Stimulated activated memory B cell treated with anti-CD40 and anti-IgM and Interleukin-4, amounts not matched to agents 10 μg/mL and 1 μg/mL and 100 μg/mL, for 72 hours (primary cell): Measurements from ENCODE around the gene ROBO1.

Experiments used
- ATAC-seq: fragments of 150-1000 bp; cut with Tn5 transposase; 2 replicates; pipeline ENCODE4 v1.10.0; 2021
- H3K27ac Mint-ChIP-seq: one replicate; pipeline ENCODE4 v1.8.0; 2022; ENCODE audit warnings: mild to moderate bottlenecking, mixed read lengths
- H3K27me3 Mint-ChIP-seq: one replicate; pipeline ENCODE4 v1.8.0; 2022; ENCODE audit warnings: mixed read lengths
- H3K36me3 Mint-ChIP-seq: one replicate; pipeline ENCODE4 v1.8.0; 2022; ENCODE audit warnings: mixed read lengths
- H3K4me1 Mint-ChIP-seq: one replicate; pipeline ENCODE4 v1.8.0; 2022; ENCODE audit warnings: mixed read lengths
- H3K4me3 Mint-ChIP-seq: one replicate; pipeline ENCODE4 v1.8.0; 2022; ENCODE audit warnings: mild to moderate bottlenecking, moderate library complexity, mixed read lengths
- H3K9me3 Mint-ChIP-seq: one replicate; pipeline ENCODE4 v1.8.0; 2022; ENCODE audit warnings: mixed read lengths

ROBO1 gene

DNA sequence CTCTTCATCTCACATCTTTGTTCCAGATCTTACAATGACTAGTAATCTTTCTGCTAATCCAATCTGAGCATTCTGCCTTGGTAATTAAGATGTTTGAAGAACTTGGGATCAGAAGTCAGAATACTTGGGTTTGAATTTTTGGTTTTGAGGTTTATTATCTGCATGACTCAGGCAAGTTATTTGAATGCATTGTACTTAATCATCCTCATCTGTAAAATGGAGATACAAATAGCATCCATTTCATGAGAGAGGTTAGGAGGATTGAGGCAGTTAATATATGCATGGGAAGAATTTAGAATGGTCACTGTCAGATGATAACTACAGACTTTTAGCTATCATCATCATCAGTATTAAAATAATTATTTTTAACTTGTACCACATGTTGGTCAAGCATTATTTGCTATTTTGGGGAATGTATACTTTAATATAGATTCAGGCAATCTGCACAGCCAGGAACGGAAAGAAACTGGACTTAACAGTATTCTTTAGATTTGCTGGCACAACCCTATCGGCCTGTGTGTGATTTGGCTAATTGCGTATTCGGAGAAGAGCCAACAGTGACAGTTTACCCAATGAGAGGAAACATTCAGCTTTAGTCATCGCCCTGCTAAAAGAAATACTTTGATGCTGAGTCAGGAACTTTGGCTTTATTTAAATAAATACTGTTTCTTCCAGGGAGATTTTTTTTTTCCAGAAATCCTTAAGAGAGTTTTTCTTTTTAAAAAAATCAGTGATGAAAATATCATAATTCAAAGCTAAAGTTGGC is 600.0 kb downstream of the ROBO1 start:
- Mint-ChIP-seq H3K27ac (no peak overlapping the region), H3K36me3 (no peaks in the 10 kb centered on the region), H3K27me3 (no peaks in the 10 kb centered on the region), H3K4me1 (no peaks in the 10 kb centered on the region), H3K4me3 (no peak overlapping the region), H3K9me3 (peaks cover 6% of the 10 kb centered on the region)
- ATAC-seq = no peak

DNA sequence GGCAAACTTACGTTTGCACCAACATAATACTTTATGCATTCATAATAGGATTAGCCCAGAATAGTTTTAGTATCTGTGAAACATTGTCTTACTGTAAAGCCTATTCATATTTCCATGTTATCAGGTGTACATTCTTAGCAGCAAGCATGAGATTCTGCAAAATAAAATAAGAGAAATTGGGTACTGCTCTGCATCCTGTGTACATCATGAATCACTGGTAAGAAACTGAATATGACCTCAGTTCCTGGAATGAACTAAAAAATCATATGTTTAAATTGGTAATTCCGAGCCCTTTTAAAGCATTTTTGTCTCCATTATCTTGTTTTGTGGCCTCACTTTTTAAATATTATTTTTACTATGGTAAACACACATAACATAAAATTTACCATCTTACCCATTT is 605.1 kb downstream of the ROBO1 start:
- no peak overlapping the region for H3K4me3 Mint-ChIP-seq
- no peak for ATAC-seq
- H3K9me3 Mint-ChIP-seq = peaks cover 6% of the 10 kb centered on the region

DNA sequence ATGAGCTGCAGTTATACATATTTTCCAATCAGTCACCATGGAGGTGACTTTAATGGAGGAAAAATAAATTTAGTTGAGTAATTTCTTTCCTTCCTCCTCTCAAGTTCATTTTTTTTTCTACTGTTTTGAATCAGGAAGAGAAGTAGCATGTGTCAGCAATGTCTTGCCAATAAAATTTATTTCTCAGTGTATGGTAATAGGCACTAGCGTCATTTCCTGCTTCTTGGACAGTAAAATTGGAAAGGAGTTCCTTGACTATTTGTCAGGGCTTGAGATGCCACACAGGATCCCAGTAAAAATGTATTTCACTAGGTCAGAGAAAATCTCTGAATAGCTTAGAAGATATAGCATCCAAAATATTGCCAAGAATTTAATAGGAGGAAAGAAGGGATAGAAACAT is 605.9 kb downstream of the ROBO1 start:
- Mint-ChIP-seq H3K4me1 (no peaks in the 10 kb centered on the region), H3K9me3 (peaks cover 6% of the 10 kb centered on the region), H3K27ac (no peak overlapping the region), H3K36me3 (no peaks in the 10 kb centered on the region), H3K27me3 (no peaks in the 10 kb centered on the region), H3K4me3 (no peak overlapping the region)
- no peak for ATAC-seq

More for the DNA sequence above, 605.1 kb downstream of the ROBO1 start:
- Mint-ChIP-seq H3K4me1 (no peaks in the 10 kb centered on the region), H3K27me3 (no peaks in the 10 kb centered on the region), H3K36me3 (no peaks in the 10 kb centered on the region), H3K27ac (no peak overlapping the region)

DNA sequence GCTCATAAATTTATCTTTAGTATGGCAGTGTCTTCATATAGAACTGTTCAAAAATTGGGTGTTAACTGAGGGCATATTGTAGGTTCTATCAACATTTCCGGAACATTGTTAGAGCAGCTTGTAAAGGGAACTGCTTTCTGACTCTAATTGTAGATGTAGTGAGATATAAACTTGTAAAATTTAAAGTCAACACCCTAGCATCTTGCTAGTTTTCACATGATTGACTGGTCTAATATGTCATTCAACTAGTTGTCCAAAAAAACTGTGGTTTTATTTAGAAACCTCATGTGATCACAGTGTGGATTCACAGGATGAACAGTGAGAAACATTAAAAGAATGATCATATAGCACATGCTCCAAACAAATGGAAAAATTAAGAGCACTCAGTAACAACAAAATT is 607.4 kb downstream of the ROBO1 start:
- Mint-ChIP-seq H3K36me3 (no peaks in the 10 kb centered on the region), H3K4me1 (no peaks in the 10 kb centered on the region), H3K9me3 (peaks cover 6% of the 10 kb centered on the region), H3K27me3 (no peaks in the 10 kb centered on the region), H3K4me3 (no peak overlapping the region), H3K27ac (no peak overlapping the region)
- ATAC-seq = no peak

DNA sequence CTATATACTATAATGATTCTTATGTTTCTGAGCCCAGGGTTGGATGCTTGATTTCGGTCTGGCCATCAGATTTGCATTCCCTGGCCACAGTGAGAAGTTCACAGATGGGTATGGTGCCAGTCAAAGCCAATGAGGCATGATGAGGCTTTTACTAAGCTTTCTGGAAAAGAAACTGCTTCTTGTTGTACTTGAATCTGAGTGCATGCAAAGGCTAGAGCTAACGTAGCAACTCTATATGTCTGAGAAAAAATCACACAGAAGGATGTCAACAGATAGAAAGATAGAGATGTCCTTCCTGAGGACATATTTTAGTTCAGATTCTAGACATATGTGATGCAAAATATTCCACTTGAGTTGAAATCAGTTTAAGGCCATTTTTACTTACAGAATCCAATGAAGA is 608.1 kb downstream of the ROBO1 start:
- Mint-ChIP-seq H3K27me3 (no peaks in the 10 kb centered on the region), H3K4me1 (no peaks in the 10 kb centered on the region), H3K27ac (no peak overlapping the region), H3K9me3 (peaks cover 6% of the 10 kb centered on the region), H3K36me3 (no peaks in the 10 kb centered on the region), H3K4me3 (no peak overlapping the region)
- ATAC-seq = no peak

DNA sequence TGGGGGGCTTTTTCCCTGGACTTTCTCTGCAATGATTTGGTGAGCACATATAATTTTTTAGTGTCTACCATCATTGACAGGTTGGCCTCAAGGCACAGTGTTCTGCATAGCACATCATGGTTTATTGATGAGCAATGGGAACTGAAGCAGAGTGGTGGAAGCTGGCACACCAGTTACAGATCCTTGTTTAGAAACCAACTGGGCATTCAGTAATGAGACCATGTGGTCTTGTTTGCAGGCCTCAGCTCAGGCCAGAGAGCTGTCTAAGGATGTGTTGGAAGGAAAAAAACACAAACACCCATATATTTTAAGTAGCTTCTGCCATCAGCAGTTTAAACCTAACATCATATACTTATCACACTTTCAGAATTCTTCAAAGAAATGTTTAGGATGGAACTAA is 610.6 kb downstream of the ROBO1 start:
- Mint-ChIP-seq H3K27me3 (no peaks in the 10 kb centered on the region), H3K27ac (no peak overlapping the region), H3K9me3 (no peaks in the 10 kb centered on the region), H3K4me1 (no peaks in the 10 kb centered on the region), H3K4me3 (no peak overlapping the region), H3K36me3 (no peaks in the 10 kb centered on the region)
- ATAC-seq = no peak

DNA sequence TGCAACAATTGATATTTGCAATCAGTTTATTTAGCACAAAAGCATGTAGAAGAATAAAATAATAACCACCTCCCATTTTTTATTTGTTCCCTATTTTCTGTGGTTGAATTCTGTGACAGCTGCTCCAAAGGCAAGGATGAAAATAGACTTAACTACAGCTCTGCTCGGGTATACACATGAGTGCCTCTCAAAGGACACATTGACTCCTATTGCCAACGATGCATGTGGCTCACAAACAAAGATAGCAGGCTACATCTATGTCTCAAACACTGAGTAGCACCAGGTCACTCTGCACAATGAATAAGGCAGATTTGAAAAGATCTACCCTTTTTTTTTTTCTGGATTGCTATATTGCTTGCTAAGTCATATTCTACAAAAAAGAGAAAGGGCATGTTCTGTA is 612.9 kb downstream of the ROBO1 start:
- Mint-ChIP-seq H3K4me3 (no peak overlapping the region), H3K27me3 (no peaks in the 10 kb centered on the region), H3K27ac (no peak overlapping the region), H3K36me3 (no peaks in the 10 kb centered on the region), H3K4me1 (no peaks in the 10 kb centered on the region), H3K9me3 (peaks cover 9% of the 10 kb centered on the region)
- no peak for ATAC-seq

- ATAC-seq = no peak
- H3K4me1 Mint-ChIP-seq = no peaks in the 10 kb centered on the region
- peaks cover 19% of the 10 kb centered on the region for H3K9me3 Mint-ChIP-seq
- H3K27me3 Mint-ChIP-seq = no peaks in the 10 kb centered on the region
- H3K27ac Mint-ChIP-seq = no peak overlapping the region
- H3K4me3 Mint-ChIP-seq = no peak overlapping the region
- no peaks in the 10 kb centered on the region for H3K36me3 Mint-ChIP-seq
Measured at GRCh38 chr3:79148786-79149185, 619.0 kb downstream of the ROBO1 start.

GRCh38 chr3:79146024-79146423 is 621.8 kb downstream of the ROBO1 start:
- no peak overlapping the region for H3K27ac Mint-ChIP-seq
- no peak for ATAC-seq
- H3K27me3 Mint-ChIP-seq = no peaks in the 10 kb centered on the region
- no peak overlapping the region for H3K4me3 Mint-ChIP-seq
- no peaks in the 10 kb centered on the region for H3K4me1 Mint-ChIP-seq
- H3K36me3 Mint-ChIP-seq = no peaks in the 10 kb centered on the region
- peaks cover 11% of the 10 kb centered on the region for H3K9me3 Mint-ChIP-seq

GRCh38 chr3:79140708-79141107 is 627.1 kb downstream of the ROBO1 start:
- Mint-ChIP-seq H3K27ac (no peak overlapping the region), H3K27me3 (no peaks in the 10 kb centered on the region), H3K4me1 (no peaks in the 10 kb centered on the region), H3K4me3 (no peak overlapping the region), H3K36me3 (no peaks in the 10 kb centered on the region), H3K9me3 (peaks cover 3% of the 10 kb centered on the region)
- no peak for ATAC-seq

GRCh38 chr3:79139395-79140068 is 628.3 kb downstream of the ROBO1 start:
- no peak for ATAC-seq
- Mint-ChIP-seq H3K27me3 (no peaks in the 10 kb centered on the region), H3K36me3 (no peaks in the 10 kb centered on the region), H3K4me3 (no peak overlapping the region), H3K27ac (no peak overlapping the region), H3K9me3 (peaks cover 3% of the 10 kb centered on the region), H3K4me1 (no peaks in the 10 kb centered on the region)

- Mint-ChIP-seq H3K27me3 (no peaks in the 10 kb centered on the region), H3K27ac (no peak overlapping the region), H3K36me3 (no peaks in the 10 kb centered on the region), H3K4me3 (no peak overlapping the region), H3K9me3 (peaks cover 11% of the 10 kb centered on the region), H3K4me1 (no peaks in the 10 kb centered on the region)
- ATAC-seq = no peak
Measured at GRCh38 chr3:79125313-79125984, 642.3 kb downstream of the ROBO1 start.

DNA sequence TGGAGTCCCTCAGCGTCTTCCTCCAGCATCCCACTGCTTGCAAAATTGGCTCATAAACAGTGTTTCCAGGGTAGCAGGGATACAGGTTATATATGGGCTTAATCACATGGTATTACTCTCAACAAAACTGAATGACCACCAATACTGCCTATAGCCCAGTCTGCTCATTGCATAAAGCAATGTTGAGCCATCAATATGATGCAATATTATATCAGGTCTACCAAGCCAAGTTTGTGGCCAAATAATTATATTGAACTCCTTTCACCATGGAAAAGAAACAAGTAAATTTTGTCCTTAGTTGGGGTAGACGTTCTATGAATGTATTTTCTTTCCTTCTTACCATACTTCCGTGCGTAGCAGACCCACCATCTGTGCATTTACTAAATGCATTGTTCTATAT is 652.3 kb downstream of the ROBO1 start:
- H3K4me3 Mint-ChIP-seq = no peak overlapping the region
- no peak for ATAC-seq
- H3K4me1 Mint-ChIP-seq = no peaks in the 10 kb centered on the region
- no peaks in the 10 kb centered on the region for H3K27me3 Mint-ChIP-seq
- H3K36me3 Mint-ChIP-seq = no peaks in the 10 kb centered on the region
- H3K9me3 Mint-ChIP-seq = peaks cover 4% of the 10 kb centered on the region
- no peak overlapping the region for H3K27ac Mint-ChIP-seq

DNA sequence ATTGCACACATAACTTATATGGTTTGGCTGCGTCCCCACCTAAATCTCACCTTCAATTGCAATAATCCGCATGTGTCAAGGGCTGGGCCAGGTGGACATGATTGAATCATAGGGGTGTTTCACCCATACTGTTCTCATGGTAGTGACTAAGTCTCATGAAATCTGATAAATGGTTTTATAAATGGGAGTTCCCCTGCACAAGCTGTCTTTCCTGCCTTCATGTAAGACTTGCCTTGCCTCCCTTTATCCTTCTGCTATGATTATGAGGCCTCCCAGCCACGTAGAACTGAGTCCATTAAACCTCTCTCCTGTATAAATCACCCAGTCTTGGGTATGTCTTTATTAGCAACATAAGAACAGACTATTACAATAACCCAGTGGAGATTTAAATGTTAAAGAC is 653.9 kb downstream of the ROBO1 start:
- Mint-ChIP-seq H3K4me3 (no peak overlapping the region), H3K9me3 (peaks cover 4% of the 10 kb centered on the region), H3K27ac (no peak overlapping the region), H3K36me3 (no peaks in the 10 kb centered on the region), H3K4me1 (no peaks in the 10 kb centered on the region), H3K27me3 (no peaks in the 10 kb centered on the region)
- ATAC-seq = no peak

- Mint-ChIP-seq H3K27ac (no peak overlapping the region), H3K27me3 (no peaks in the 10 kb centered on the region), H3K9me3 (peaks cover 4% of the 10 kb centered on the region), H3K4me1 (no peaks in the 10 kb centered on the region), H3K4me3 (no peak overlapping the region), H3K36me3 (no peaks in the 10 kb centered on the region)
- no peak for ATAC-seq
Measured at GRCh38 chr3:79111375-79112052, 656.3 kb downstream of the ROBO1 start.
